Endometrial microvascular endothelial cells (primary cell): ENCODE measurements around the gene UBE2L5. TPM values are rescaled to one million over a fixed set of nuclear protein-coding genes. Genes with fewer than 3 reads are reported as not detected.
"Not testable (repeated sequence)": the region's sequence is repeated elsewhere in the genome, so short reads cannot be mapped to it uniquely, and the experiment has no call there.

Source experiments
- in situ Hi-C: cut with HindIII; loops from 2 replicates; pipeline ENCODE4 v1.10.0; 2017; ENCODE audit warnings: low sequenced_read_pairs, low pct_unique_long_range_greater_than_20kb; ENCODE audit errors: inconsistent ontology term
- total RNA-seq: library from RNA; depleted of rRNA; stranded (reverse); fragments of >200 nt; gene quantifications from one replicate; pipeline ENCODE4 v1.2.3, GENCODE V29; 2015; ENCODE audit errors: inconsistent ontology term

Gene UBE2L5
- total RNA-seq, 1 donor from 2014 or later, result not detected

GRCh38 chr13:30429721-30430694 lies 7.7 kb downstream of the UBE2L5 start:
- in situ Hi-C loops, result no loop called here

- in situ Hi-C loops, result no loop called here
Measured at GRCh38 chr13:30431269-30431940, 9.1 kb downstream of the UBE2L5 start.

- in situ Hi-C loops, result no loop called here
Measured at GRCh38 chr13:30435911-30436451, 13.7 kb downstream of the UBE2L5 start.

- in situ Hi-C loops, result no loop called here
Measured at GRCh38 chr13:30437177-30437576, 14.9 kb downstream of the UBE2L5 start.

GRCh38 chr13:30438286-30438685 lies 16.0 kb downstream of the UBE2L5 start:
- in situ Hi-C loops, result no loop called here

GRCh38 chr13:30440910-30441703 lies 18.8 kb downstream of the UBE2L5 start:
- in situ Hi-C loops, result no loop called here

- in situ Hi-C loops, result no loop called here
Measured at GRCh38 chr13:30442926-30443325, 20.6 kb downstream of the UBE2L5 start.

GRCh38 chr13:30443491-30443890 lies 21.2 kb downstream of the UBE2L5 start:
- in situ Hi-C loops, result not testable (repeated sequence)

GRCh38 chr13:30443957-30444404 lies 21.7 kb downstream of the UBE2L5 start:
- in situ Hi-C loops, result no loop called here

GRCh38 chr13:30446126-30446500 lies 23.8 kb downstream of the UBE2L5 start:
- in situ Hi-C loops, result no loop called here

GRCh38 chr13:30448441-30448840 lies 26.1 kb downstream of the UBE2L5 start:
- in situ Hi-C loops, result no loop called here

- in situ Hi-C loops, result no loop called here
Measured at GRCh38 chr13:30450066-30450465, 27.8 kb downstream of the UBE2L5 start.

GRCh38 chr13:30451476-30451875 lies 29.2 kb downstream of the UBE2L5 start:
- in situ Hi-C loops, result not testable (repeated sequence)

- in situ Hi-C loops, result no loop called here
Measured at GRCh38 chr13:30453727-30454126, 31.4 kb downstream of the UBE2L5 start.

GRCh38 chr13:30454991-30455390 lies 32.7 kb downstream of the UBE2L5 start:
- in situ Hi-C loops, result no loop called here

GRCh38 chr13:30456290-30456689 lies 34.0 kb downstream of the UBE2L5 start:
- in situ Hi-C loops, result no loop called here

- in situ Hi-C loops, result no loop called here
Measured at GRCh38 chr13:30457306-30457891, 35.1 kb downstream of the UBE2L5 start.

- in situ Hi-C loops, result loop anchor here (10.0 kb wide), 1 partner anchor 333 kb away; no protein-coding TSS in a partner anchor
Measured at GRCh38 chr13:30461279-30462066, 39.2 kb downstream of the UBE2L5 start.
